GM19025 (cell line): ENCODE measurements around the gene IFIT1B.
A peak's percentile ranks its signal among the peaks of the same experiment; 100 is the strongest.
"Not testable (repeated sequence)": the region's sequence is repeated elsewhere in the genome, so short reads cannot be mapped to it uniquely, and the experiment has no call there.

Experiments used
- ATAC-seq: cut with Tn5 transposase; IDR thresholded peaks from one replicate; pipeline ENCODE4 v1.9.1; 2021; ENCODE audit warnings: mild to moderate bottlenecking, low read depth, moderate library complexity; ENCODE audit not compliant: unreplicated experiment

IFIT1B gene

DNA sequence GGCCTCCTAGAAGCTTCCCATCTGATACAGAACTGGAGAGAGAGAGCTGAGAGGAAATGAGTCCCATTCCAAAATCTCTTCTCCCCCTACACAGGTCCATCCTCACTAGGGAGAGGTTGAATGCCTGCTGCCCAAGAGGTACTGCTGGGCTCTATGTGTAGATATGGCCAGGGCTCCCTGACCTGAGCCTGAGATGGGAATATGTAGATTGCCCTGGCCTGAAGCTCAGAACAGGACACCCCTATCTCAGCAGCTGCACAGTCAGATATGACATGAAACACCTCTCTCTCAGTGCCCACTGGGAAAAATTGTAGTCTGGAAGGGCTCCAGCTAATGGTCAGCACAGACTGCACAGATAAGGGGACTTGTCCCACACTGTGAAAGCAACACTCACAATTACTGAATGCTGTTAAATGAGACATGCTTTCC is 3.1 kb upstream of the IFIT1B start:
- ATAC-seq: no peak

DNA sequence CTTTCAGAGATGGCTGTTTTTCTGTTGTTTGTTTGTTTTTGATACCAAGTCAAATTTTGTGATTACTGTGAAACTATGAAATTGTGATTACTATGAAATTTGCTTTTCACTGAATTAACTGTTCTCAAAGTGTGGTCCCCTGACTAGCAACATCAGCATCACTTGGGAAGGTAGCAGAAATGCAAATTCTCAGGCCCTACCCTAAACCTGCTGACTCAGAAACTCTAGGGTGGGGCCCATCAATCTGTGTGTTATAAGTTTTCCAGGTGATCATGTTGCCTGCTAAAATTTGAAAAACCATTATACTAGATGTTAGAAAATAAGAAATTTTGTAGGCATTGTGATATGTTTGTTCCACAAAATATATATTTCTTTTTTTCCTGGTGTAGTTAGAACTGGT is 1.2 kb downstream of the IFIT1B start:
- no peak for ATAC-seq

DNA sequence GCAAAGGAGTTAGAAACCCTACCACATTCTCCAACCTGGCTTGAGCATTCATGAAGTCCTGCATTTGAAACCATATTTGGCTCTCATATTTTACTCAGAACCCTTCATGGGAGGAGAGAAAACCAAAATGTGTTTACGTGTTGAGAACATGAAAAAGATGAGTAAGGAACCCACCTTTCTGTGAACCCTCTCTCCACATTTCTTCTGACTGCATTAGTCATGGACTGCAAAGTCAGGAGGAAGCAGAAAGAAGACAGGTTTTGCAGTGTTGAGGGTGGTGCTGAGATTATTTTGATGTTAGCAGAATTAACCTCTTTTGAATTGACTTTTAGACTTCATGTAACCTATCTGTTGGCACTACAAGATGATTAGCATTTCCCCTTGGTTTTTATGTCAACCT is 4.9 kb downstream of the IFIT1B start:
- no peak for ATAC-seq

DNA sequence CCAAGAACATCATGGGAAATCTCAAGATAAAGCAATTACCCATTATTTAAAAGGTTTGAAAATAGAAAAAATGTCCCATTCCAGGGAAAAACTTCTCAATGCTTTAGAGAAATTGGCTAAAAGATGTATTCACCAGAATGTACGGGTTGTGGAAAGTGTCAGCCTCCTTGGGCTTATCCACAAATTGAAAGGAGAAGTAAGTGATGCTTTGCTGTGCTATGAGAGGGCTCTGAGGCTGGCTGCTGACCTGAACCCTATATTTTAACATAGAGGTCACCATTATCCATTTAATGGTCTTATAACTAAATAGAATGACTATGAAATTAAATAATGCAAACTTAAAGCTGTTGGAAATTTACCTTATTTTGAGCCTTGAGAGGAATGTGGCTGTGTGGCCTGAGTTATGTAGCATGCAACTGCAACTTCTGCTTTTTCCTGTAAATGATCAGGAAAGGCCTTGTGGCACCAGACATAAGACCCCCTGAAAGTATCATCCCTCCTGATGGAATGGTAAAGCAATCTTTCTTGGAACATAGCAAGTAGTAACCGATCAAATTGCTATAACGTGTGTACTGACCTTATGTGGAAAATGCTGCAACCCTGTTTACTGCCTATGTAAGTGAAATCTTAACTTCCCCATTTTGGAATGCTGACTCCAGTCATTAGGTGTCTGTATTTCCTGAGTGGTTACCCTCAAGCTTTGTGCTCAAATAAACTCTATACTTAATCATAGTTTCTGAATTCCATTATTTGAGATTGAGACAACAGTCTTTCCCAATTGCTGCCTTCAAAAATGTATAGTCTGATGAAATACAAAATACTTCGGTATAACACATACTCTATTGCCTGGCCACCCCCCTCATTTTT is 6.9 kb downstream of the IFIT1B start:
- no peak for ATAC-seq

DNA sequence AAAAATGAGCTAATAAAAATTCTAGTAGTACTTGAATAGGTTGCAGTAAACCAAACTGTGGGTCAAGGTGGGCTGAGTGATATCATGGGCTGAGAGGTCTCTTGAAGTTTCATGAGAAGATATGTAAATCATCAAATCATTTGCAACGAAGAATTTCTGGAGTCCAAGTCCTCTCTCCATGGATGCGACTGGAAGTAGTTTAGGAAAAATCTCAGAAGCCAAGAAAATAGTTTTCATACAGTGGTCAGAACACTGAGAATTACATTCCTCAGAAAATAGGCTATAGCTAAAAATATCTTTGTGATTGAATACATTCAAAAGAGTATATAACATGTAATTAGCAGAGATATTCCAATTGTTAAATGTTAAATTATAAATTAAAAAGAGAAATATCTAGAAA is 10.9 kb downstream of the IFIT1B start:
- no peak for ATAC-seq

DNA sequence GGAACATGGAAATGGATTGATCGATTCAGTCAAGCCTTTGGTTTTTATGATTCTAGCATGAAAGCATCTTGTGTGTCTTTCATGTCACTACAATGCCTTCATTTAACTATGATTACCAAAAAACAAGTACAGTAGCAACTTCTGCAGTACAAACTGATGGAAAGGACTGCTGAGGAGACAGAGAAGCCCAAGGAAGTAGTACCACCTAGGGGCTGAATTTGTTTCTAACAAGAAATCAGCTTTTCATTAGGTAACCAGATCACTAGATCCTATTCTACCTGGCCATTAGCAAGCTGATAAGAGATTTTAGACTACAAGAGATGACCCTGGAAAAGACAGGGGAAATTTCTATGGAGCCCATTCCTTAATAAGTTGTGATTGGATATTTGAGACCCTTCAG is 11.4 kb downstream of the IFIT1B start:
- ATAC-seq: no peak

DNA sequence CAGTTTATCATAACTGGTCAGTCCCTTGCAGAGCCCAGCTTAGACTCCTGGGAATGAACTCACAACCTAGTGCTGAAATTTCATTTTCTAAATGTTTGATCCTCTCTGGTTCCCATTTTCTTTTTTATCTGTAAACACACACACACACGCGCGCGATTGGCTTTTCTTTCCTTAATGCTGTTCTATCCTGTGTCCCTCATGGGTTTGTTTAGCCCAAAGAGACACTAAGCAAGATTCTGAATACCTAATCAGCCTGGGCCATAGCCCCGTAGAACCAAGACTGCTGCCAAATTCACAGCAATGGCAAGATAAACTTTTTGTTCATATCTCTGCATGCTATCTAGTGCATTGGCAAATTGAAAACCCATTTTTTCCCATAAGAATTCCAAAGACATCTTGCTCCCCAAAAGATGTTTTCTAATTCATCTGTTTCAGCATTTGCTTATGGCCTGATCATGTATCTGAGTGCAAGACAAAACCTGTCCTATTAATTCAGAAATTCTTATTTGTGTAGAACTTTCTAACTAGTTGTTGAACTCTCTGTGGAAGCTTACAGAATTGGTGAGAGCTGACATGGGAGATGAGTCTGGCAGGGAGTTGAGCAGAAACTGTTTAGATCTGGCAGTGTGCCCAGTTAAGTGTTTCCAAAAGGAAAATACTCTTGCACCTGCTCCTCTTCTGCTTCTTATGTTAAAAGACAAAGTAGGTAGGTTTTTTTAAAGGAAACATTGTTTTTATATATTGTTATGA is 12.8 kb downstream of the IFIT1B start:
- ATAC-seq: no peak

DNA sequence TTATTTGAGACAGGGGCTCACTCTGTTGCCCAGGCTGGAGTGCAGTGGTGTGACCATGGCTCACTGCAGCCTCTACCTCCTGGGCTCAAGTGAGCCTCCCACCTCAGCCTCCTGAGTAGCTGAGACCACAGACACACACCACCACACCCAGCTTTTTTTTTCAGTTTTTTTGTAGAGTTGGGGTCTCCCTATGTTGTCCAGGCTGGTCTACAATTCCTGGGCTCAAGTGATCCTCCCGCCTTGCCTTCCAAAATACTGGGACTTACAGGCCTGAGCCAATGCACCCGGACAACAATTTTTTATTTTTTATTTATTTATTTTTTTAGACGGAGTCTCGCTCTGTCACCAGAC is 13.3 kb downstream of the IFIT1B start:
- not testable (repeated sequence) for ATAC-seq

DNA sequence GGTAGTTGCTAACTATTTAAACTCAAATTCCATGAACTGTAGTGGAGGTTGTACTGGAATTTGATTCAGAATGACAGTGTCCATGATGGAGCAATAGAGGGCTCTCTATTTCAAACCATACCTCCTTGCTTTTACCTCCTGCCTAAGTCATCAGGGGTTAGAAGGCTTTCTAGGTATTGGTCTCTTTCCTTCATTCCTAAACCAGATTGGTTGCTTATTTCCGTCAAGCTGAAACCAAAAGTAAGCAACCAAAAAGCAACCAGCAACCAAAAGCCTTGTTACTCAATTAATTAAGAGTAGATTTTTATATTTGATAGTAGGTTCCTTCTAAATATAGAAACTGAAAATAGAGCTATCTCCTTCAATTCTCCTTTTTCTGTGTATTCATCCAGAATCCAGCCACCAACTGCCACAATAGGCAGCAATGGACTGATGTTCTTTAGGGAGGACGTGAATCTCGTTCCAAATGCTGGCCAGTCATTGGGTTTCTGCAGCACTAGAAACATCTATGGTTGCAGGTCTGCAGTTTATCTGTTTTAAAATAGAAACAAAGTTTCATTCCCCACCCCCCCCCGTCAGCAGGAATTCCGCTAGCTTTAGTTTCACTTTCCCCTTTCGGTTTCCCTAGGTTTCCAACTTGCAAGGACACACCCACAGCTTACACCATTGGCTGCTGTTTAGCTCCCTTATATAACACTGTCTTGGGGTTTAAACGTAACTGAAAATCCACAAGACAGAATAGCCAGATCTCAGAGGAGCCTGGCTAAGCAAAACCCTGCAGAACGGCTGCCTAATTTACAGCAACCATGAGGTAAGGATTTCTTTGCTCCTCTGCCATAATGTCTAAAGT is 14.3 kb downstream of the IFIT1B start, which contains the start of gene IFIT1:
Gene IFIT1 (plus strand): TSS at position 717 of the 850 bp plus-strand sequence. CDS start 90 bp downstream, at position 807.
- ATAC-seq: peak; percentile 77

DNA sequence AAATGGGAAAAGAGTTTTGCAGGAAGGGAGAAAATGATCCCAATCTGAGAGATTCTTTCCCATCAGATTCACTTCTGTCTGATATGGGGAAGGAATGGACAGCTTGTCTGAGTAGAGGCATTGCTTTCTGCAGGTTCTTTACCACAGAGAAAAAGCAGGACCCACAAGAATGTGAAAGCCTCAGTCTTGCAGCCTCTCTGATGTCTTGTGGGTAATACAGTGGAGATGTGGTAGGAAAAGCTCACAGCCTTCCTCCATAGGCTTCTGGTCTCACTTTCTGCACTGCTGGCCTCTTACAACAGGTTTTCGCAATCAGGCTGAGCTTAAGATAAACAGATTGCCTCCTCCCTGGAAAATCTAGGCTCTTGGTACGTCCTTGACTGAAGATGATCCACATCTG is 15.1 kb downstream of the IFIT1B start:
- peak; percentile 38 for ATAC-seq

DNA sequence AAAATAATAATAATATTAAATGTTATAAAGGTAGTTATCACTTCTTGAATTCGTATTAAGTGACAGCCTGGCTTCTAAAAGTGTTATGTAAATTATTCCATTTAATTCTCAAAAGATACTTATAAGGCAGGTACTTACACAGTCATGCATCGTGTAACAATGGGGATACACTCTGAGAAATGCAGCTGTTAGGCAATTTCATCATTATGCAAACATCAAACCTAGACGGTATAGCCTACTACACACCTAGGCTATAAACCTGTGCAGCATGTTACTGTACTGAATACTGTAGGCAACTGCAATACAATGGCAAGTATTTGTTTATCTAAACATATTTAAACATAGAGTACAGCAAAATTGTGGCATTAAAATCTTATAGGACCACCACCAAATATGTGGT is 16.0 kb downstream of the IFIT1B start:
- no peak for ATAC-seq

DNA sequence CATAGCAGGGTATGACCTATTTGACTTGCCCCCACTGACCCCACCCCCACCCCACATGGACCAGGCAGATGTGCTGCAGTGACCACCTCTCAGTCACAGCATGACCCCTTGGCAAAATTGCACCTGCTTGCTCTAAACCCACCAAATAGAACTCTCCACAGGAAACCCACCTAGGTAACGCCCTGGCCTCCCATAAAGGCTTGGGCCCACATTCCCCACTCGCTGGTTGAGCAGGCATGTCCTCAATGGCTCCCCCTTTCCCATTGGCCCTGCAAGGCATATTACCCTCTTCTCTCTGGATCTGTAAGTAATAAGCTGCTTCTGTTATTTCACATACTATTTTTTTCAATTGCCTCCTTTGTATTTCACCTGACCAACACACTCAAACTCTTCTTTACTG is 17.3 kb downstream of the IFIT1B start:
- ATAC-seq: no peak

DNA sequence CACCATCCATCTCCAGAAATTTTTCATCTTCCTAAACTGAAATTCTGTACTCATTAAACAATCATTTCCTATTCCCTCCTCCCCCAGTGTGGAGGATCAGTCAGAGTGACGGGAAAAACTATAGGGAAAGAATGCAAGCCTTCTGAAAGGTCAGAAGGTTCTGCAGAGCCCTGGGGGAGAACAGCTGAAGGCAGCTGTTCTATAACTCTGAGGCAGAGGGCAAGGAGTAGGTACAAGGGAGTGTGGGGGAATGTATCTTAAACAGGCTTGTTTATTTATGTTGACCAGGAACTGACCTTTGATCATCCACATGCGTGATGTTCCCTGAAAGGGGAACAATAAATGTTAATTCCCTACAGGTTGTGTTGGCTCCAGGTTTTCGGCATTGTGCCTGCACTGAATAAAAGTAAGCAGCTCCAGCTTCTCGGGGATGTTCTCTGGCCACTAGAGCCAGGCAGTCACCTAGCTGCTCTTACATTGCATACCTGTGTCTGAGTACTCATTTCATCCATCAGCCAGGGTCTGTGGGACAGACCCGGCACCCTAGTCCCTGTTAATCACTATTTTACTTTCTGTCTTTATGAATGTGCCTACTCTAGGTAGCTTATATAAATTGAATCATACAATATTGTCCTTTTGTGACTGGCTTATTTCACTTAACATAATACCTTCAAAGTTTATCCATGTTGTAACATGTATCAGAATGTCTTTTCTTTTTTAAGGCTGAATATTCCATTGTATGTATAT is 20.3 kb downstream of the IFIT1B start:
- ATAC-seq: no peak

DNA sequence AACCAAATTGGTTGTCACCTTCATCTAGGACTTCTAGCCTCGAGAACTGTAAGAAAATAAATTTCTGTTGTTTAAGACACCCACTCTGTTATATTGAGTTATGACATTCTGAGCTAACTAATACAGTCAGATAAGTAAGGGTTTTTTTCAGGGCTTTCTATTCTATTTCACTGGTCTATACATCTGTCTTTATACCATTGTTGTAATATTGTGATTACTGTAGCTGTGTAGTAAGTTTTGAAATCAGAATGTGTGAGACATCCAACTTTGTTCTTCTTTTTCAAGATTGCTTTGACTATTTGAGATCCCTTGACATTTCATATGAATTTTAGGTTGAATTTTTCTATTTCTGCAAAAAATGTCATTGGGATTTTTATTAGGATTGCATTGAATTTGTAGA is 22.1 kb downstream of the IFIT1B start:
- no peak for ATAC-seq

DNA sequence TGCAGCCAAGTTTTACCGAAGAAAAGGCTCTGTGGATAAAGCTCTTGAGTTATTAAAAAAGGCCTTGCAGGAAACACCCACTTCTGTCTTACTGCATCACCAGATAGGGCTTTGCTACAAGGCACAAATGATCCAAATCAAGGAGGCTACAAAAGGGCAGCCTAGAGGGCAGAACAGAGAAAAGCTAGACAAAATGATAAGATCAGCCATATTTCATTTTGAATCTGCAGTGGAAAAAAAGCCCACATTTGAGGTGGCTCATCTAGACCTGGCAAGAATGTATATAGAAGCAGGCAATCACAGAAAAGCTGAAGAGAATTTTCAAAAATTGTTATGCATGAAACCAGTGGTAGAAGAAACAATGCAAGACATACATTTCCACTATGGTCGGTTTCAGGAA is 25.2 kb downstream of the IFIT1B start:
- no peak for ATAC-seq

DNA sequence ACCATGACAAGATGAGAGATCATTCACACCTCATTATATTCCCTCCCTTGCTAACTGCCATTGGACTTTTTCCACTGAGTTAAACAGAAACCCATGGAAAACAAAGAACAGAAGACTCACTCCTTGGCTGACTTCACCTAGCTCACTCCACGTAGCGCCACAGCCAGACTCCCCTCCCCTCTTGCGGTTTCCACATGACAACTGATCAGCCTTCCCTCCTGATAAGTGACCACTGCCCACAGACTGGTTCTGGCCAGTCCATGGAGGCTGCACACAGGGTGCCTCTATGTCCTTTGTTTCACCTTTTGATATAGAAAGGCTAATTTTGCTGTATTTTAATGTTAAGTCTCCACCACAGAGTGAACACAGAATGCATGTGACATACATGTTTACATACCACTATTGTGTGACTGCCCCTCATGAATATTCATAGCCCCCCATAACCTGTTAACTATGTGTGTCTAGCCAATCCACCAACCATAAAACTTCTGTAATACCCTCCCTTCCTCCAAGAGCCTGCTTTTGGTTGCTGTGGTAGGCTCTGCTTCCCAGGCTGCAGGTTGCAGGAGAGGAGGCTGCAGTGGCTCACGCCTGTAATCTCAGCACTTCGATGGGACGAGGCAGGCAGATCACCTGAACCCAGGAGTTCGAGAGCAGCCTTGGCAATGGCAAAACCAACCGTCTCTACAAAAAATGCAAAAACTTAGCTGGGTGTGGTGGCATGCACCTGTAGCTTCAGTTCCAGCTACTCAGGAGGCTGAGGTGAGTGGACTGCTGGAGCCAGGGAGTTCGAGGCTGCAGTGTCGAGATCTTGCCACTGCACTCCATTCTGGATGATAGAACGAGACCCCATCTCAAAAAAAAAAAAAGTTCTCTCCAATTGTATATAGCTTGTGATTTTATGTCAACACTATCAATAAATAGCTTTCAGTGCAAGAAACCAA is 26.5 kb downstream of the IFIT1B start:
- no peak for ATAC-seq

DNA sequence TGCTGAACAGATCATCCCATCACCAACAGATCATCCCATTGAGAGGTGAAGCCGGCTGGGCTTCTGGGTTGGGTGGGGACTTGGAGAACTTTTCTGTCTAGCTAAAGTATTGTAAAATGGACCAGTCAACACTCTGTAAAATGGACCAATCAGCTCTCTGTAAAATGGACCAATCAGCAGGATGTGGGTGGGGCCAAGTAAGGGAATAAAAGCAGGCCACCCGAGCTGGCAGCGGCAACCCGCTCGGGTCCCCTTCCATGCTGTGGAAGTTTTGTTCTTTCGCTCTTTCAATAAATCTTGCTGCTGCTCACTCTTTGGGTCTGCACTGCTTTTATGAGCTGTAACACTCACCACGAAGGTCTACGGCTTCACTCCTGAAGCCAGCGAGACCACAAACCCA is 28.3 kb downstream of the IFIT1B start:
- not testable (repeated sequence) for ATAC-seq

DNA sequence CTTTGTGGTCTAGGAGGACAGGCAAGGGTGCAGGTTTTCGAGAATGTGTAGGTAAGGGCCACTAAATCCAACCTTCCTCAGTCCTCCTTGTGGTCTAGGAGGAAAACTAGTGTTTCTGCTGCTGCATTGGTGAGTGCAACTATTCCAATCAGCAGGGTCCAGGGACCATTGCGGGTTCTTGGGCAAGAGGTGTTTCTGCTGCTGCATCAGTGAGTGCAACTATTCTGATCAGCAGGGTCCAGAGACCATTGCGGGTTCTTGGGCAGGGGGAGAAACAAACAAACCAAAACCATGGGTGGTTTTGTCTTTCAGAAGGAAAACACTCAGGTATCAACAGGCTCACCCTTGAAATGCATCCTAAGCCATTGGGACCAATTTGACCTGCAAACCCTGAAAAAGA is 29.9 kb downstream of the IFIT1B start:
- ATAC-seq: not testable (repeated sequence)

DNA sequence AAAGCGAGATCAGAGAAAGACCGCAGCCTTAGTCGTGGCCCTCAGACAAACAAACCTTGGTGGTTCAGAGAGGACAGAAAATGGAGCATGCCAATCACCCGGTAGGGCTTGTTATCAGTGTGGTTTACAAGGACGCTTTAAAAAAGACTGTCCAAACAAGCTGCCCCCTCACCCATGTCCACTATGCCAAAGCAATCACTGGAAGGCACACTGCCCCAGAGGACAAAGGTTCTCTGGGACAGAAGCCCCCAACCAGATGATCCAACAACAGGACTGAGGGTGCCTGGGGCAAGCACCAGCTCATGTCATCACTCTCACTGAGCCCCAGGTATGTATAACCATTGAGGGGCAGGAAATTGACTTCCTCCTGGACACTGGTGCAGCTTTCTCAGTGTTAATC is 31.4 kb downstream of the IFIT1B start:
- not testable (repeated sequence) for ATAC-seq
